M059J (cell line): Measurements from ENCODE around the gene B4GALNT1. TPM values are rescaled to one million over a fixed set of nuclear protein-coding genes. Genes with fewer than 3 reads are reported as not detected.
"Not testable (repeated sequence)": the region's sequence is repeated elsewhere in the genome, so short reads cannot be mapped to it uniquely, and the experiment has no call there.

Experiments used
- DNase-seq: peaks from one replicate; pipeline ENCODE4 v3.0.0-alpha.2; 2012; ENCODE audit warnings: low read depth
- total RNA-seq: library from RNA; depleted of rRNA; stranded (reverse); fragments of >200 nt; shearing (Covaris generic); gene quantifications from 2 replicates; pipeline ENCODE4 v1.2.3, GENCODE V29; 2014

The B4GALNT1 gene
- total RNA-seq, 1 experiment from 2014 or later: 43.3 TPM

DNA sequence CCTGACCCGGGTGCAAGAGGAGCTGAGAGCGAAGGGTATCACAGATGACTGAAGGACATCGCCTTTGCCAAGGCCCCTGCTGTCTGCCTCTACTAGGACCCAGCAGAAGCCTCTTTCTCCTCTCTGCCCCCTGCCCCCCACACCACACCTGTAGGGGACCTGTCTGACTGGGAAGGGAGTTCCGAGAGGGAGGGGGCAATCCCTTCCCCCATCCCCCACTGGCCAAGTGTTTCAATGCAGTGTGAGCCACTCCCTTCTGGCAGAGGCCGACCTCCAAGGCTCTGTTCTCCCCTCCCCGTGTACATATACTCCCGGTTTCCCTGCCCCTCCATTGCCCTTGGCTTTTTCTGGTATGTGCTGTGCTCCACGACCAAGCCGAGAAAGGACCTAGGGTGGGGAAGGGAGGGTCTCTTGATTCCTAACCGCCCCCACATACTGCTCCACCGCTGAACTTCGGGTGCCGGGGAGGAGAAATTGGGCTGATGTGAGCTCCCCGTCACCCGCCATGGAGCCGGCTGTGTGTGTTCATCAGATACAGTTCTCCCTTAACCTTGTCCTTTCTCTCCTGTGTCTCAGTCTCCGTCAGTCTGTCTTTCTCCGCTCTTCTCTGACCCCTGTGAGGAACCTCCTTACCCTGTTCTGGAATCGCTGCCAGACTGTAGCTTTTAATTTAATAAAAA is 23.8 kb downstream of the B4GALNT1 start:
- no peak for DNase-seq

DNA sequence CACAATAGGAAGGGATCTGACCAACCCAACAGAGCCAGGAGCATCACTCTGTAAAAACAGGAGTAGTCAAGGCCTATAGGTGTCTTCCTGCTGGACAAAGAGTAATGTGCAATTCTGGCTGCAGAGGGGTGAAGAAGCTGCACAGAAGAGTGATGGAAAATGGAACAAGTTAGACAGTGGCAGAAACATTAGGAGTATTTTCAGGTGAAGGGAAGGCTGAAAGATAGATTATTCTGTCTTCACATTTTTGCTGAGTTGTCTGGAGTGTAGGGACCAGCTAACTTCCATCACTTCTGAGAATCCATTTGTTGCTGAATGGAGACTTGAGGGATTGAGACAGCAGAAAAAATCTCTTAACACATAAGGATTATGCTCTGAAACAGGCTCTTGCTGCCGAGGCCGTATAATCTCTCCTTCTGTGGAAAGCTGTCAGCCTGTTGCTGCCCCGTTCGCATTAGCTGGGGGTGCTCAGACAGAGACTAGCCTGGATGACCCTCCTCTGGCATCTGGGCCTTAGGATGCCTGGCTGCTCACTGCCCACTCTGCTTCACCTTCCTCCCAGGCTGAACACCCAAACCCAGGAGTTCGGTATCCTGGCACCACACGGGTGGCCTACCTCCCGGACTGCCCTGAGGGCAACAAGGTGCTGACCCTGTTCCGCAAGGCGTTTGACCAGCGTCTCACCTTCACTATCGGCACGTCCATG is 24.9 kb downstream of the B4GALNT1 start:
- no peak for DNase-seq

DNA sequence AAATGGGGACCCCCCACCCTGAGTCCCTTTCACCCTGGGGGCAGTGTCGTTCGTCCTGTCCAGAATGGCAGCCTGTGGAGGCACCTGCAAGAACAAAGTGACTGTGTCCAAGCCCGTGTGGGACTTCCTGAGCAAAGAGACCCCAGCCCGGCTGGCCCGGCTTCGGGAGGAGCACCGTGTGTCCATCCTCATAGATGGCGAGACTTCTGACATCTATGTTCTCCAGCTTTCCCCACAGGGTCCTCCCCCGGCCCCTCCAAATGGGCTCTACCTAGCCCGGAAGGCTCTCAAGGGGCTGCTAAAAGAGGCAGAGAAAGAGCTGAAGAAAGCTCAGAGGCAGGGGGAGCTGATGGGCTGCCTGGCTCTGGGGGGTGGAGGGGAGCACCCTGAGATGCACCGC is 26.2 kb downstream of the B4GALNT1 start:
- no peak for DNase-seq

DNA sequence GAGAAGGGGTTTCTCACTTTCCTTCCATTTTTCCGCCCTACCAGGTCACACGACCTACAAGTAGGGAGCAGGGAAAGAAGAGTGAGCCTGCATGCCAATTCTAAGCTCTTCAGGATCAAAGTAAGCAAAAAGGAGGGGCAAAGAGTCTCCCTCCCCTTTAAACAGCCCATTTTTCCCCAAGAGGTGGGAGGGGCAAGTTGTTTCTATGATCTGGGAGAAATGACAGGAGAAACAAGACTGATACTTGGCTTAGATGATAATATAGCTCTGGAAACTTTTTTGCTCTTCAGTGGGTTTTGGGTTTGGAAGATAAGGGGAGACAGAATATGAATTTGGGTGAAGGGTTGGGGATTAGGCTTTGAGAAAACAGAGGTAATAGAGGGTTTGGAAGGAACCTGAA is 26.6 kb downstream of the B4GALNT1 start:
- DNase-seq: no peak

DNA sequence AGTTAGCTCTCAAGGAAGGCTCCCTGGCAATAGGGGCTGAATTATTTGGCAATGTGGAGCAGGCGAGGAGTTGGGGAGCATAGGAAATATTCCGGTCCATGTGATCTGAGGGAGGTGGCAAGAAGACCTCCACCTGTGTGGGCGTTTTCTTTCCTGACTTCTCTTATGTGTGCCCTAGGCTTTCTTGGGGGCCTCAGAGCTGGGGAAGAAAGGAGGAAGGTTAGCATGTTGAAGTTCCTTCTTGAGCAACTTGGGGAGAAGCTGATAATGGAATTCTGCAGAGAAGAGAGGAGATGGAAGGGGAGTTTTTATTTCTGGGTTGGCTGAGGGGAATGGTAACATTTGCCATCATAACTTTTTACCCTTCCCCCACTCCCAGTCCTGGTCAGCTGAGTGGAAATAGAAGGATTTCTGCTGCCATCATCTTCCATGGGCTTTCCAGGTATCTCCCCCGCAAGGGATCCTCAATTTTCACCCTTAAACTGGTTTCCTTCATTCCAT is 27.1 kb downstream of the B4GALNT1 start:
- DNase-seq: no peak

DNA sequence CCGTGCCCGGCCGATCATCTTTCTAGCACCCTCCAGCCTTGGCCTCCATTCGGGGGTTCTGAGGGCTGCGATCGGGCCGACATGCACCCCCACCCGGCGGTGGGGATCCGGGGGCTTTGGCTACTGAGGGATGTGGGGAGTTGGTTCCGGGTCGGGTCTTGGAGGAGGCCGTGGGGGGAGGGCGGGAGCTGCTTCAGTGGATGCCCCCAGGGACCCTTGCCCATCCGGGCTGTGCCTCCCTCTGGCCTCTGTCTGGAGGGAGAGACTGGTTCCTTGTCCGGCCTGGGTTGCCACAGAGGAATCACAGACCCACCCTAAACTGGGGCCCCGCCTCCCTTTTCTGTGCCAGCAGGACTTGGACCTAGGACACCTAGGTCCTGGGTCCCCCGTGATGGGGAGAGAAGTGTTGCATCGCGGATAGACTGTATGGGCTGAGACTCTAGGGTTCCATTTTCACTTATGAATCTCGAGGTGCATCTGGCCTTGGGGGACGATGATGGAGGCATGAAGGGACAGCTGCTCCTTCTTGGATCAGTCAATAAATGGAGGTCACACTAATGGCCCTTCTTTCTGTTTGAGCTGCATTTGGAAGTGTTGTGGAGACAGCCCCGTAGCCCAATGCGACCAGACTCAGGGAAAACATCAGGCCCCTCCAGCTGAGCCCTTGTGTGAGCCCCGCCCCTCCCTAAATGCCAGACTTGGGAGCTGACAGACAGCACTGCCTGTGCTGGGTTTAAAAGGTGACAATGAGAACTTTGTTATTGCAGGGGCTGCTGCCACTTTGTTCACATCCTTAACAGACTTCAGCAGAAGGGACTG is 27.8 kb downstream of the B4GALNT1 start:
- DNase-seq: peak; percentile 19

DNA sequence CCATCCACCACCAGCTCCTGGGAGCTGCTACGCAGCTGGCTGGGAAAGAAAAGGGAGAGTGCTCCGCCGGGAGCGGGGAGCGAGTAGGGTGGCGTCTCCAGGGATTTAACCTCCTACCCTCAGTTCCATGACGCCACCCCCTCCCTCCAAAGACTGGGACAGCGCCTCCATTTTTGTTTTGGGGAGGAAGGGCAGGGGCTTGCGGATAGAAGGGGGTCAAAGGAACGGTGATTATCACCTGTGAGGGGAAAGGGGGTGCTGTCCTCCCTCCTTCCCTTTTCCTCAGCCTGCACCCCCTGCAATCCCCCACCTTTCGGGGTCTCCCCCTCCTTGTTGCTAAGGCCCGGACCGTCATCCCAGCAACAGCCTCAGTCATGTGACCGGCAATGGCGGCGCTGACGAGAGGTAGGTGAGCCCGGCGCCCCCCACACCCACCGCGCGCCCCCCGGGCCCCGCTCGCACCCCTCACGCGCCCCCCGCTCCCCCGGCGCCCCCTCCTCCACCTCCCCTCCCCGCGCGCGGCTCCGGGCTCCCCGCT is 28.5 kb downstream of the B4GALNT1 start, which contains the start of gene DTX3:
DTX3 (plus strand) TSS at position 371 of the 538 bp plus-strand sequence. CDS start 1,694 bp downstream, outside the sequence.
- peak; percentile 46 for DNase-seq

DNA sequence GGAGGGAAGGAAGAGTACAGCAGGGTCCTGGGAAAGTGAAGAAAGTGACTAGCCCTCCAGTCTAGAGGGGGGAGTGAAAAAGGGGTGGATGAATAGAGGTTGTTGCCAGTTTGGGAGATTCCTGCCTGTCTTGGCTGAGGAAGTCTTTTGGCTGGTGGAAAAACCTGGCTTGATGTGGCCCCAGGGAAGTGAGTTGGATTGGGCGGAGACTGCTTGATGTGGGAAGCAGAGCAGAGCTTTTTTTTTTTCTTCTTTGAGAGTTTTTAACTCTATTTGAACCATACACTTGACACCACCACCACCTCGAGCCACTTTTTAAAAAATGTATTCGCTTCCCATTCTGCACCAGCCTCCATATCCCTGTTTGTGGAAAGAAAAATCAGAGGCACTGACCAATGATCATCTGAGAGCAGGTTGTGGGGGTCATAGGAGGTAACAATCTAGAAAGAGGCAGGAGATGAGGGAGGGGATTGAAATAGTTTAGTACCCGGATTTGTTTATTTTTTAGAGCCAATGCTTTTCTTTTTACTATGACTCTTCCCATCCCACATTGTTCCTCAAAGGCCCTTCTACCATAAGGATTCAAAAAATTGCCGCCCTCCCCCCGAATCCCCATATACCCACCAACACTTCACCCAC is 29.1 kb downstream of the B4GALNT1 start:
- peak; percentile 78 for DNase-seq

DNA sequence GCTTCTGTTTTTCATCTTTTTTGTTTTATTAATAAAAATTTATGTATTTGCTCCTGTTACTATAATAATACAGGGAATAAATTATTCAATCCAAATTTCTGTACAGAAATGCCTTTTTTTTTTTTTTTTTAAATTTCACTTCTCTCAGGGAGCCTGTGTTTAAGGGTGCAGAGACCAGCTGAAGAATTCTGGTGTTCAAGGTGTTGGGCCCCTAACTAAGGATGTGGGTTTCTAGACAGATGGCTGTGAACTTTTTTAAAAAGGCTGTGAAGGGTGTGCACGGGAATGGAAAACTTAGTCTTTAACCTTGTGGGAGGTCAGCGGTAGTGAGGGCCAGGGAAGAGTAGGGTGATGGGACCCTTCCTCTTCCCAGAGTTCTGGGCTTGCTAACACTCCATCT is 29.7 kb downstream of the B4GALNT1 start:
- no peak for DNase-seq

DNA sequence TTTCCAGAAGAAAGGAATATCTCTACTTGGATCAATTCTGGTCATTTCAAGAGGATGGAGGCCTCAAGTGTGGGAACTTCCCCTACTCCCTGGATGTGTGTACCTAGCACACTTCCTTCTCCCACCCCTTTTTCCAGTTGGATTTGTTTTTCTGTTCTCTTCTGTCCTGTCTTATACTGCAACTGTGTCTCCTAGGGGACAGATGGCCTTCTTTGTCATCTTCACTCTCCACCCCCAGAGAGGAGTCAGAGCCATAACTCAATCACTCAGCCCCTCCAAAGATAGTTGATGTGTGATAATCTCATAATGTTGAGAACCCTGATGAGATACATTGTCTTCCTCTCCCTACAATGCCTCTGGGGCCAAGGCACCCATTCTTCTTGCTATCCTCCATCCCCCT is 30.5 kb downstream of the B4GALNT1 start:
- no peak for DNase-seq

DNA sequence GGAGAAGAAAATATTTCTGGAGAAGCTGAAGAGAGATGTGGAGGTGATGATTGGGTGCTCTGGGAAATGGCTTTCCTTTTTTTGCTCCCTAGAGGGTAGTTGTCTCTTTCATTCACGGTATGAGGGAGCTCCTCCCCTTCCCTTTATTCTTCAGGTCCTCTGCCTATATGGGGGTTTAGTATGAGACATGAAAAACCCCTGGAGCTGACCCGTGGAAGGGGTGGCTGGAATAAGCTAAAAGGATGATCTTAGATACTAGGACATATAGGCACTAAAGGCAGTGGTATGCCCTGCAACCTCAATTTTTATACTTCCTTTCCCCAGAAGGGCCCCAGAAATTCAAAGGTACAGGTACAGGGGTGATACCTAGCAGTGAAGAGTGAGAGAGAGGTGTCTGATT is 32.6 kb downstream of the B4GALNT1 start:
- no peak for DNase-seq

DNA sequence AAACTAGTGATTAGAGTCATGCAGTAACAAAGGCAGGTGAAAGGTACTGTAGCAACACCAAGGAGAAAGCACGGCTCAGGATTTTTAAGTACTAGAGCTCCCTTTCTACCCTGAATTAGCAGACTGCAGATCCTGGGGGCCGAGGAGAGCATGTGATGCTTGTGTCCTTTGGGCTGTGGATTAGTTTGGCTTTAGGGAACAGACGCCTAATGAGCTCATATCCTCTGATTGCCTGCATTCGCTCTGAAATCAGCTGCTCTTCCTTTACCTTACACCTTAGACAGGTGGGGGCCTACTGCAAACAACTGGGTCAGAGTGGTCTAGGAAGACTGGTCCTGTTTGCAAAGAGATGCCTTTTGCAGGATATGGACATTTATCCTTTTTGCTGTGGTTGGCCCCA is 39.8 kb downstream of the B4GALNT1 start:
- no peak for DNase-seq

DNA sequence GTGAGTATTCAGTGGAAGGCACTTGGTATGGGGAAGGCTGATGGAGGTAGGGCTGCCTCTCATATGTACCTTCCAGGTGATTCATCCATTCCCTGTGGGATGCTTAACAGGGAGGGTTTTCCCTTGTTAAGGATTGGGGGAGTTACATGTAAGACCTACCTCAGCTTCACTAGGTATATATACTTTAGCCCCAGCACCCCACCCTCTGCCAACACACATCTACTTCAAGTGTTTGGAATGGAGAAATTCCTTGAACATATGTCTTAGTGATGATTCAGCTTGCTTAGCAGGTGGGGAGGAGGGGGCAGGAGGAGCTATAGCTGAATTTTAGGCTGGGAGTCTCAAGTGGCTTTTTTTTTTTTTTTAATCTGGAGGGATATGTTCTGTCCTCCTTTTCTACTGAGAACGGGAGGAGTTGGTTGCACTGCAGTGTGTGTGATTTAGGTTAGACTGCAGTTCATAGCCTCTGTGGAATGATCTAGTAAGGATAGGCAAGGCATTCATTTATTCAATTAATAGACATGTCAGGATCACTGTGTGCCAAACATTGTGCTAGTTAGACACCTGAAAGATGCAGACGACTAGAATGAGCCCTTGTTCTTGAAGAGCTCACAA is 40.3 kb downstream of the B4GALNT1 start:
- DNase-seq: peak; percentile 8

DNA sequence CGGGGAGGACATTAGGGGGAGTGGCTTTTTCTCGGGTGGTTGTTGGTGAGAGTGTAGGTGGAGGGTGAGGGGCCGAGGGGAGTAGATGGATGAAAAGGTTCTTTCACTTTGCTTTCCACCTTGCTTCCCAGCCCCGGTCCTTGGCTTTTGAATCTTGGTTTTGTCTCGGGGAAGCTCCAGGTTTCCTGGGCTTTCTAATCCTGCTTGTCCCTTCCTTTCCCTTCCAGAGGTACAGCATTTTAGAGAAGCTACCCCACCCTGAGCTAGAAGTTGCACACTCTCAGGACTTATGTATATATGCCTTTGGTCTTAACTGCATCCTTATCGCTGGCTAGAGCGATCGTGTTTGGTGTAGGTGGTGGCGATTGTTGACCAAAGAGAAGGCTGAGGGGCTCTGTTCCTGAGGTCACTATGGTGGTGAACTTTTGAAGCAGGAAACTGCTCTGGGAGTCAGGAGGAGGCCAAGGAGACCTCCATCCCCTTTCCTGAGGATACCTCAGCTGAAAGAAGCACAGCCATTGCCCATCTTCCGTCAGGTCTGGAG is 41.1 kb downstream of the B4GALNT1 start:
- DNase-seq: no peak

DNA sequence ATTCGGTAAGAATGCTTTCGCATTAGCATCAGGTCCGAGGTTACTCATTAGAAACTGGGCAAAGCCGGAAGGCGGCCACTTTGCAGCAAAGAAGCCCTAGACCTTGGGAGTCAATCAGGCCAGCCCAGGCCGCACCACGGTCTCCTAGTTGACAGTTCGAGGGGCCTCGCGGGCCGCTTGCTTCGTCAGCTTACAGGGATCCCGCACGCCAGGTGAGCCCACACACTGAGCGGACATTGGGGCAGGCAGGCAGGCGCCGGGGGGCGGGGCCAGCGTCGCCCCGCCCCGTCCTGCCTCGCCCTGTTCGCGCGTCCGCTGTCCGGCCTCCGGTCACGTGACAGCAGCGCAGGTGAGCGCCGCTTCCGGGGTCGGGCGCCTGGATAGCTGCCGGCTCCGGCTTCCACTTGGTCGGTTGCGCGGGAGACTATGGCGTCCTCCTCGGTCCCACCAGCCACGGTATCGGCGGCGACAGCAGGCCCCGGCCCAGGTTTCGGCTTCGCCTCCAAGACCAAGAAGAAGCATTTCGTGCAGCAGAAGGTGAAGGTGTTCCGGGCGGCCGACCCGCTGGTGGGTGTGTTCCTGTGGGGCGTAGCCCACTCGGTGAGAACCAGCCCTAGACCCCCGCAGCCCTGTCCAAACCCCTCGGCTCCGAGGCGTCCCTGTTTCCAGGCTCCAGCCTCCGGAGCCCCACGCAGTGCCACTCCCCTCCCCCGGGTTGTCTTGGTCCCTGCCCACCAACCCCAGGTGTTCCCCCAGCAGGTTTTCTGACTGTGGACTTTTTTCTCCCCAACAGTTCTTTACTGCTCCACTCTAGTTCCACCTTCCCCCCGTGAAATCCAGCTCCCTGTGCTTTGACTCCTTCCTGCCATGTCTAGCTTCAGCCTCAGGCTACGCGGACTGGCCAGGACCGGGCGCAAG is 41.9 kb downstream of the B4GALNT1 start, which contains the start of gene PIP4K2C:
PIP4K2C (plus strand) TSS at position 329 of the 918 bp plus-strand sequence; CDS start at position 427, 98 bp downstream.
- DNase-seq: peak; percentile 74

DNA sequence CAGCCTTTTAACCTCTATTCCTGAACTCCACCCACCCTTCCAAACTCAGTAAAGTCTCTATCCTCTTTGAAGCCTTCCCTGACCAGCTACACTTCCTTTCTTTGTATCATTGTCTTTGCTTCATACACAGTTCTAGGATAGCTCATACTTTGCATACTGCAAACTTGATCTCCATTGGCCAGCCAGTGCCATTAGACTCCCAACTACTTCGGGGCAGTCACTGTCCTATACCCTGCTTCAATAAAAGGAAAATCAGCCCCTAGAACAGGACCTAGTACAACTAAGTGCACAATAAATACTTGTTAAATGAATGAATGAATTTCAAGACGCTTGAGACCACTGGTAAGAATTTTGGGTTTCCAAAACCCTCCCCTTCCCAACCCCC is 42.5 kb downstream of the B4GALNT1 start:
- no peak for DNase-seq

DNA sequence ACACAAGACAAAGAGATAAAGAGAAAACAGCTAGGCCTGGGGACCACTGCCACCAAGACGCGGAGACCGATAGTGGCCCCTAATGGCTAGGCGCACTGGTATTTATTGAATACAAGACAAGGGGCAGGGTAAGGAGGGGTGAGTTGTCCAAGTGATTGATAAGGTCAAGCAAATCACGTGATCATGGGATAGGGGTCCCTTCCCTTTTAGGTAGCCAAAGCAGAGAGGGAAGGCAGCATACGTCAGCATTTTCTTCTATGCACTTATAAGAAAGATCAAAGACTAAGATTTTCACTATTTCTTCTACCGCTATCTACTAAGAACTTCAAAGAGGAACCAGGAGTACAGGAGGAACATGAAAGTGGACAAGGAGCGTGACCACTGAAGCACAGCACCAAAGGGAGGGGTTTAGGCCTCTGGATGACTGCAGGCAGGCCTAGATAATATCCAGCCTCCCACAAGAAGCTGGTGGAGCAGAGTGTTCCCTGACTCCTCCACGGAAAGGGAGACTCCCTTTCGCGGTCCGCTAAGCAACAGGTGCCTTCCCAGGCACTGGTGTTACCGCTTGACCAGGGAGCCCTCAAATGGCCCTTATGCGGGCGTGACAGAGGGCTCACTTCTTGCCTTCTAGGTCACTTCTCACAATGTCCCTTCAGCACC is 43.9 kb downstream of the B4GALNT1 start:
- DNase-seq: not testable (repeated sequence)

DNA sequence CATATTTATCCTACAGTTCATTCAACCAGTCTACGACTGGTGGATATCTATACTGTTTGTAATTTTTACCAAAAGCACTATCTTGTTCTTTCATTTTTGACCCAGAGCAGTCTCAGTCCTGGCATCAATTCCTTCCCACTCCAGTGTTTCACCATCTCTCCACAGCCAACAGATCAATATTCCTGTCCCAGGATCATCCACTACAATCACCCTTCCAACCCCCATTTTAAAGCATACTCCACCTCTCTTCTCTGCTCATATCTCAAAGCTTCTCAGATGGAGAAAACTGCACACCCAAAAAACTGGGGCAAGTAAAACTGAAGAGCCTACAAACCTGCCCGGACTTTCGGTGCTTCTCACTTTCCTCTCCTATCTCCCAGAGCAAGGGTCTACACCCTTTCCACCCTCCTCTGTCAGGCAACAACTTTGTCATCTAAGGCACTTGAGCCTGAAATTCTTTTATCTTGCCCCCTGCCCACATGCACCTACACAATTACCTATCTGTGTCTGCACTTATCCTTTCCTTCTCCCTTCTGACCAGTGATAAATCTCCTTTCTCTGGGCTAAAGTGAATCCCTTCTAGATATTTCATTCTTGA is 46.1 kb downstream of the B4GALNT1 start:
- DNase-seq: no peak

DNA sequence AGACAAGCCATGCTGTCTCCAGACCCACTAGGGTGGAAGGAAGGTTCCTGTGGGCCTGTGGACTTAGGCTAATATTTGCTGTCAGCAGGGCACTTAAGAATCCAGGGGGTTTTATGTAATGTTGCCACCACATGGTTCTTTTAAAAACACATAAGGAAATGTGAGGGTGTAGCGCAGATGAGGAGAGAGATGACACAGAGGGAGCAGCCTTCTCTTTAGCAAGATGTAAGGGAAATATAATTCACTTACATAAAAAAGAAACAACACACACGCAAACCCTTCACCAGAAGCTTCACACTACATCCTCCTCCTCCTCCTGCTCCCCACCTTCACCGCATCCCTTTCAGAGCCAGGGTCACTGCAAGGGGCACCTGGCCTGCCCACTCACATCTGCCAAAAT is 46.9 kb downstream of the B4GALNT1 start:
- no peak for DNase-seq
